KMS-11 (cell line): ENCODE measurements around the gene STK4.

ENCODE experiments used
- H2AFZ ChIP-seq: fragments of 200-600 bp; sonication (generic); 2 replicates; pipeline ENCODE4 v1.6.1; 2016; ENCODE audit warnings: antibody characterized with exemption, mixed run types, low read depth
- H3K27ac ChIP-seq: fragments of 200-600 bp; sonication (generic); 2 replicates; pipeline ENCODE4 v1.6.1; 2016; ENCODE audit warnings: mild to moderate bottlenecking, mixed run types
- H3K27me3 ChIP-seq: fragments of 200-600 bp; sonication (generic); 2 replicates; pipeline ENCODE4 v1.6.1; 2017; ENCODE audit warnings: mild to moderate bottlenecking, low read depth, mixed run types, moderate library complexity; ENCODE audit not compliant: insufficient read depth
- H3K36me3 ChIP-seq: fragments of 200-600 bp; sonication (generic); 2 replicates; pipeline ENCODE4 v1.6.1; 2017; ENCODE audit warnings: mild to moderate bottlenecking, mixed run types; ENCODE audit not compliant: insufficient read depth
- H3K4me1 ChIP-seq: fragments of 200-600 bp; sonication (generic); 2 replicates; pipeline ENCODE4 v1.6.1; 2016; ENCODE audit warnings: mild to moderate bottlenecking, low read depth, mixed run types; ENCODE audit not compliant: poor library complexity, severe bottlenecking
- H3K4me2 ChIP-seq: fragments of 200-600 bp; sonication (generic); 2 replicates; pipeline ENCODE4 v1.7.0; 2016; ENCODE audit warnings: mild to moderate bottlenecking, mixed run types
- H3K4me3 ChIP-seq: fragments of 200-600 bp; sonication (generic); IDR thresholded peaks from 2 replicates; pipeline ENCODE4 v1.6.1; 2017; ENCODE audit warnings: low read depth, low read length, mixed read lengths; ENCODE audit not compliant: insufficient read depth
- H3K79me2 ChIP-seq: fragments of 200-600 bp; sonication (generic); 2 replicates; pipeline ENCODE4 v1.6.1; 2016; ENCODE audit warnings: low read depth, mixed run types; ENCODE audit not compliant: insufficient read depth
- H3K9ac ChIP-seq: fragments of 200-600 bp; sonication (generic); 2 replicates; pipeline ENCODE4 v1.6.1; 2016; ENCODE audit warnings: mild to moderate bottlenecking, mixed run types
- H4K20me1 ChIP-seq: fragments of 200-600 bp; sonication (generic); 2 replicates; pipeline ENCODE4 v1.6.1; 2016; ENCODE audit warnings: mild to moderate bottlenecking, mixed run types; ENCODE audit not compliant: insufficient read depth
- CTCF ChIP-seq: fragments of 200-600 bp; sonication (generic); conservative IDR thresholded peaks from 2 replicates; pipeline ENCODE4 v1.6.1; 2017; ENCODE audit warnings: low read depth, mild to moderate bottlenecking, antibody characterized with exemption, low read length, moderate library complexity, mixed read lengths

STK4 gene

GRCh38 chr20:44981736-44982406, 15.6 kb downstream of the STK4 start:
- Histone ChIP-seq H3K36me3 (no peaks in the 10 kb centered on the region; the same call in 1 of the 2 replicates), H3K4me3 (no peak overlapping the region), H3K4me1 (peaks cover 51% of the 10 kb centered on the region), H3K27ac (no peak overlapping the region), H2AFZ (no peak overlapping the region), H3K9ac (no peak overlapping the region), H3K27me3 (no peaks in the 10 kb centered on the region), H3K4me2 (no peak overlapping the region), H3K79me2 (peaks cover 21% of the 10 kb centered on the region; the same call in 1 of the 2 replicates), H4K20me1 (no peaks in the 10 kb centered on the region)
- no peak for TF ChIP-seq CTCF

GRCh38 chr20:44983093-44983674, 16.9 kb downstream of the STK4 start:
- H3K4me1 ChIP-seq = peaks cover 37% of the 10 kb centered on the region
- H3K36me3 ChIP-seq = peaks cover 6% of the 10 kb centered on the region; the same call in 1 of the 2 replicates
- no peaks in the 10 kb centered on the region for H3K27me3 ChIP-seq
- H3K9ac ChIP-seq = no peak overlapping the region
- no peak overlapping the region for H3K27ac ChIP-seq
- no peak overlapping the region for H3K4me2 ChIP-seq
- no peaks in the 10 kb centered on the region for H4K20me1 ChIP-seq
- H2AFZ ChIP-seq = no peak overlapping the region
- H3K79me2 ChIP-seq = peaks cover 21% of the 10 kb centered on the region; the same call in 1 of the 2 replicates
- no peak overlapping the region for H3K4me3 ChIP-seq
- TF ChIP-seq CTCF = no peak

- H3K79me2 ChIP-seq = peaks cover 48% of the 10 kb centered on the region
- no peak for TF ChIP-seq CTCF
- H3K27ac ChIP-seq = no peak overlapping the region
- no peaks in the 10 kb centered on the region for H4K20me1 ChIP-seq
- no peak overlapping the region for H3K4me3 ChIP-seq
- H3K27me3 ChIP-seq = no peaks in the 10 kb centered on the region
- H3K9ac ChIP-seq = no peak overlapping the region
- no peak overlapping the region for H2AFZ ChIP-seq
- H3K36me3 ChIP-seq = peaks cover 9% of the 10 kb centered on the region; the same call in 1 of the 2 replicates
- H3K4me1 ChIP-seq = peaks cover 63% of the 10 kb centered on the region
- H3K4me2 ChIP-seq = no peak overlapping the region
Observed at GRCh38 chr20:44988631-44989171, 22.4 kb downstream of the STK4 start.

- H3K27me3 ChIP-seq = no peaks in the 10 kb centered on the region
- H3K4me1 ChIP-seq = peaks cover 69% of the 10 kb centered on the region
- peaks cover 49% of the 10 kb centered on the region for H3K79me2 ChIP-seq
- H4K20me1 ChIP-seq = no peaks in the 10 kb centered on the region
- H2AFZ ChIP-seq = no peak overlapping the region
- peak overlapping the region; percentile 69 for H3K27ac ChIP-seq
- peak overlapping the region; percentile 97 for H3K4me2 ChIP-seq
- H3K4me3 ChIP-seq = no peak overlapping the region
- peaks cover 13% of the 10 kb centered on the region; the same call in 1 of the 2 replicates for H3K36me3 ChIP-seq
- peak overlapping the region; percentile 31; the same call in 1 of the 2 replicates for H3K9ac ChIP-seq
- TF ChIP-seq CTCF = no peak
Observed at GRCh38 chr20:44990425-44990824, 24.1 kb downstream of the STK4 start.
